Measurements from ENCODE around the gene MROH2B. TPM values are rescaled to one million over a fixed set of nuclear protein-coding genes. Genes with fewer than 3 reads are reported as not detected.

The MROH2B gene
- polyA plus RNA-seq, 1 donor (not counting 4 experiments of a cell fraction or from before 2014, with no cell fraction given) = not detected

DNA sequence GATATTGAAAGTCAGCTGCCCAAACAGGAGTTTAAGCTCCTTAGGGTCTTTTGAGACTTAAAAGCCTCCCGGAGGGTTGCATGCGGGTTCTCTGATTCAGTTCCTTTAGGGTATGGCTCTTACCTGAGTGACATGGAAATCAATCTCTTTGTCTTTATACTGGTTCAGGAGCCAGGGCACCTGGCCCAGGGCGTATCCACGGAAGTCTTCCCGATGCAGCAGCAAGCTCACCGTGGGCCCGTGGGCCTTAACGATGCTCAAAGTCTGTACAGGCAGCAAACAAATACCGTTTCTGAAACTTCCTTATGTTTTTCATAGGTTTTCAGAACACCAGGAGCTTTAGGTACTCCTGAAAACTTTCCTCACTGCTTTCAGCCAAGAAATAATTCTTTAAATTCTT is 13.2 kb downstream of the MROH2B start:
- H3K9me3 ChIP-seq (ENCODE audit: control insufficient read depth, low read depth, low read length) = no peaks in the 10 kb centered on the region
- no peaks in the 10 kb centered on the region for H3K79me2 ChIP-seq (ENCODE audit: control insufficient read depth, insufficient read depth, low read length)
- no peak overlapping the region for H3K9ac ChIP-seq (ENCODE audit: control insufficient read depth, extremely low read depth, insufficient read depth, low read length)
- dilution Hi-C loops (cut with MboI; ENCODE audit: extremely low pct_ligation_motif_present, low sequenced_read_pairs) = no loop called here
- H4K20me1 ChIP-seq (ENCODE audit: control insufficient read depth, extremely low read depth, insufficient read depth, low read length) = no peaks in the 10 kb centered on the region
- no peak overlapping the region for H2AFZ ChIP-seq (ENCODE audit: control insufficient read depth, low read length)
- TF ChIP-seq EZH2 (IDR thresholded peaks at IDR 0.05; ENCODE audit: low read length) = no peak
- TF ChIP-seq, protein P1, sequence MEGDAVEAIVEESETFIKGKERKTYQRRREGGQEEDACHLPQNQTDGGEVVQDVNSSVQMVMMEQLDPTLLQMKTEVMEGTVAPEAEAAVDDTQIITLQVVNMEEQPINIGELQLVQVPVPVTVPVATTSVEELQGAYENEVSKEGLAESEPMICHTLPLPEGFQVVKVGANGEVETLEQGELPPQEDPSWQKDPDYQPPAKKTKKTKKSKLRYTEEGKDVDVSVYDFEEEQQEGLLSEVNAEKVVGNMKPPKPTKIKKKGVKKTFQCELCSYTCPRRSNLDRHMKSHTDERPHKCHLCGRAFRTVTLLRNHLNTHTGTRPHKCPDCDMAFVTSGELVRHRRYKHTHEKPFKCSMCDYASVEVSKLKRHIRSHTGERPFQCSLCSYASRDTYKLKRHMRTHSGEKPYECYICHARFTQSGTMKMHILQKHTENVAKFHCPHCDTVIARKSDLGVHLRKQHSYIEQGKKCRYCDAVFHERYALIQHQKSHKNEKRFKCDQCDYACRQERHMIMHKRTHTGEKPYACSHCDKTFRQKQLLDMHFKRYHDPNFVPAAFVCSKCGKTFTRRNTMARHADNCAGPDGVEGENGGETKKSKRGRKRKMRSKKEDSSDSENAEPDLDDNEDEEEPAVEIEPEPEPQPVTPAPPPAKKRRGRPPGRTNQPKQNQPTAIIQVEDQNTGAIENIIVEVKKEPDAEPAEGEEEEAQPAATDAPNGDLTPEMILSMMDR (optimal IDR thresholded peaks at IDR 0.05 in 1 of 3, IDR thresholded peaks at IDR 0.05 in 1 of 3, conservative IDR thresholded peaks at IDR 0.05 in 1 of 3; ENCODE audit: extremely low read depth in 1 of 3, insufficient read depth in 2 of 3, low read length in 3 of 3) = no peak
- no peaks in the 10 kb centered on the region for H3K27me3 ChIP-seq (ENCODE audit: control insufficient read depth, extremely low read depth, insufficient read depth, low read length)
- H3K4me2 ChIP-seq (ENCODE audit: control insufficient read depth, extremely low read depth, insufficient read depth, low read depth, low read length) = no peak overlapping the region
- no peaks in the 10 kb centered on the region for H3K36me3 ChIP-seq (ENCODE audit: control insufficient read depth in 2 of 2, extremely low read depth in 1 of 2, insufficient read depth in 2 of 2, low read length in 2 of 2)
- FAIRE-seq (no peak), DNase-seq (ENCODE audit: low read depth, low spot score) (no peak)
- H3K9me1 ChIP-seq (ENCODE audit: control insufficient read depth, extremely low read depth, insufficient read depth, low read length) = no peaks in the 10 kb centered on the region
- H3K27ac ChIP-seq (ENCODE audit: control insufficient read depth, insufficient read depth, low read length) = no peak overlapping the region
- no peak overlapping the region for H3K4me3 ChIP-seq (ENCODE audit: control insufficient read depth in 2 of 3, extremely low read depth in 1 of 3, insufficient read depth in 2 of 3, low read depth in 1 of 3, low read length in 3 of 3)
- no peaks in the 10 kb centered on the region for H3K4me1 ChIP-seq (ENCODE audit: control insufficient read depth, extremely low read depth, insufficient read depth, low read length)

DNA sequence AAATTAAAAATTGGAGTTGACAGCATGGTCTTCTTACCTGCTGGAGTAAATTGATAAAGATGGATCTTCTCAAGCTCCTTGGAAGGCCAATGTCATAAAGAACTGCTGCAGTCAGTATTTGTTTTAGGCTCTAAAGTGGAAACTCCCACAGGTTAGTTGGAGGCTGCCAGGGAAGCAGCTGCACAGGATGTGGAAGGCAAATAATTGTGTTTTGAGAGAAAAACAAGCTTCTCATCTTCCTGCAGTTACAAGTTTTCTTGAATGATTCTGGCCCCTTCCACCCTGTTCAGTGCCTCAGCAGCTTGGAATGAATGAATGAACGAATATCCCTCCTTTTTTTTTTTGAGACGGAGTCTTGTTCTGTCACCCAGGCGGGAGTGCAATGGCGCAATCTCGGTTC is 13.9 kb downstream of the MROH2B start:
- Histone ChIP-seq H3K36me3 (ENCODE audit: control insufficient read depth in 2 of 2, extremely low read depth in 1 of 2, insufficient read depth in 2 of 2, low read length in 2 of 2) (no peaks in the 10 kb centered on the region), H3K9me3 (ENCODE audit: control insufficient read depth, low read depth, low read length) (no peaks in the 10 kb centered on the region), H3K27ac (ENCODE audit: control insufficient read depth, insufficient read depth, low read length) (no peak overlapping the region), H2AFZ (ENCODE audit: control insufficient read depth, low read length) (no peak overlapping the region), H3K4me1 (ENCODE audit: control insufficient read depth, extremely low read depth, insufficient read depth, low read length) (no peaks in the 10 kb centered on the region), H4K20me1 (ENCODE audit: control insufficient read depth, extremely low read depth, insufficient read depth, low read length) (no peaks in the 10 kb centered on the region), H3K4me2 (ENCODE audit: control insufficient read depth, extremely low read depth, insufficient read depth, low read depth, low read length) (no peak overlapping the region), H3K79me2 (ENCODE audit: control insufficient read depth, insufficient read depth, low read length) (no peaks in the 10 kb centered on the region), H3K9ac (ENCODE audit: control insufficient read depth, extremely low read depth, insufficient read depth, low read length) (no peak overlapping the region), H3K4me3 (ENCODE audit: control insufficient read depth in 2 of 3, extremely low read depth in 1 of 3, insufficient read depth in 2 of 3, low read depth in 1 of 3, low read length in 3 of 3) (no peak overlapping the region), H3K9me1 (ENCODE audit: control insufficient read depth, extremely low read depth, insufficient read depth, low read length) (no peaks in the 10 kb centered on the region), H3K27me3 (ENCODE audit: control insufficient read depth, extremely low read depth, insufficient read depth, low read length) (no peaks in the 10 kb centered on the region)
- FAIRE-seq (no peak), DNase-seq (ENCODE audit: low read depth, low spot score) (no peak)
- no peak for TF ChIP-seq EZH2 (IDR thresholded peaks at IDR 0.05; ENCODE audit: low read length)
- TF ChIP-seq, protein P1 (optimal IDR thresholded peaks at IDR 0.05 in 1 of 3, IDR thresholded peaks at IDR 0.05 in 1 of 3, conservative IDR thresholded peaks at IDR 0.05 in 1 of 3; ENCODE audit: extremely low read depth in 1 of 3, insufficient read depth in 2 of 3, low read length in 3 of 3) = no peak
- dilution Hi-C loops (cut with MboI; ENCODE audit: extremely low pct_ligation_motif_present, low sequenced_read_pairs) = no loop called here
